Upper lobe of right lung (tissue), 1 donor: ENCODE measurements around the gene MCF2. TPM values are rescaled to one million over a fixed set of nuclear protein-coding genes. Genes with fewer than 3 reads are reported as not detected.
A peak's percentile ranks its signal among the peaks of the same experiment; 100 is the strongest.
"Not testable (repeated sequence)": the region's sequence is repeated elsewhere in the genome, so short reads cannot be mapped to it uniquely, and the experiment has no call there.

ENCODE experiments used
- ATAC-seq: fragments of 200-7000 bp; cut with Tn5 transposase; one replicate; pipeline ENCODE4 v1.9.1; 2020; ENCODE audit warnings: mild to moderate bottlenecking, moderate library complexity
- DNase-seq: peaks from one replicate; pipeline ENCODE4 v3.0.0-alpha.2; 2020
- H3K27ac ChIP-seq: fragments of 200-600 bp; one replicate; pipeline ENCODE4 v1.8.0; 2022
- H3K27me3 ChIP-seq: fragments of 200-600 bp; one replicate; pipeline ENCODE4 v1.8.0; 2022; ENCODE audit warnings: mild to moderate bottlenecking
- H3K36me3 ChIP-seq: fragments of 200-600 bp; one replicate; pipeline ENCODE4 v1.8.0; 2022
- H3K4me1 ChIP-seq: fragments of 200-600 bp; one replicate; pipeline ENCODE4 v1.8.0; 2022
- H3K4me3 ChIP-seq: fragments of 200-600 bp; one replicate; pipeline ENCODE4 v1.8.0; 2022; ENCODE audit warnings: mild to moderate bottlenecking
- H3K9me3 ChIP-seq: fragments of 200-600 bp; one replicate; pipeline ENCODE4 v1.8.0; 2022
- CTCF ChIP-seq: fragments of 200-600 bp; IDR thresholded peaks from one replicate; pipeline ENCODE4 v1.8.0; 2022; ENCODE audit warnings: antibody characterized with exemption
- intact Hi-C: fragments of 100-400 bp; cut with DNase I; formaldehyde crosslinking; loops from one replicate; pipeline ENCODE4 v1.11.0; 2022
- total RNA-seq: library from RNA; stranded (reverse); fragmentation: NEBNext Ultra II Directional; extraction: Animal tissue kit (Norgen Biotek cat#: 25700); gene quantifications from one replicate; pipeline ENCODE4 v1.2.1, GENCODE V29; 2021
- donor health status: DM: no; HTN: yes; CAD: no; lungs with severe emphysema.

The MCF2 gene
- total RNA-seq, 1 donor from 2014 or later: not detected

DNA sequence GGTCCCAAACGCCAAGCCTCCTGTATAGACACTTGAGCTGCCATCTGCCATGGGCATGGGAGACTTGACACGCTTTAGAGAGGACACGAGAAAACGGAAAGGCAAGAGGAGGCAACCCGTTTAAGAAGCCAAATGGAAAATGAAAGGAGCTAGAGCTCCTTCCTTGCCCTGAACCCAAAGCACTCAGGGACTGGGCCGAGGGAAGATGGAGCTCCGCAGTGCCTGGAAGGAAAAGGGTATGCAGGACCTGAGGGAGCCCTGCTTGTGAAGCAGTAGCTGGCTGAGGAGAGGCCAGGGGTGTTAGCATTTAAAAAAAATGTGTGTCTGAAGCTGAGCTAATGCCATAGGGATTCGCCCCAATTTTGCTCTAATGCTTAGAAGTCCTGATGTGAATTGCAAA, 15.1 kb downstream of the MCF2 start:
- no peak for DNase-seq
- Histone ChIP-seq H3K4me1 (no peaks in the 10 kb centered on the region), H3K27ac (no peak overlapping the region), H3K27me3 (no peaks in the 10 kb centered on the region), H3K36me3 (no peaks in the 10 kb centered on the region), H3K9me3 (no peaks in the 10 kb centered on the region), H3K4me3 (peak overlapping the region; percentile 35)
- no peak for TF ChIP-seq CTCF
- no peak for ATAC-seq
- intact Hi-C loops: no loop called here

DNA sequence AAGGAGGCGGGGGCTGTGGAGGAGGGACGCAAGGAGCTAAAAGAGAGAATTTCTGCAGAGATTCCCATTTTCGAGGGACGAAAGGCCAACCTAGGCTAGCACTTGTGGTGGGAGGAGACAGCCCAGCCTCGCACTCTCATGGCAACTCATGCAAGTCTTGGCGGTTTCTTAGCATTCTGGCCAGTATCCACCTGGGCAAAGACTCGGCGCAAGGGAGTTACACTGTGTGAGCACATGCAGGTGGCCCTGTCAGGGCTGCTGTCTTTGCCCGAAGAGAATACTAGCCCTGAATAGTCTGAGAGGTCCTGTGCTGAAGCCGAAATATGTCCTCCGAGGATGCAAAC, 15.5 kb downstream of the MCF2 start:
- intact Hi-C loops: no loop called here

DNA sequence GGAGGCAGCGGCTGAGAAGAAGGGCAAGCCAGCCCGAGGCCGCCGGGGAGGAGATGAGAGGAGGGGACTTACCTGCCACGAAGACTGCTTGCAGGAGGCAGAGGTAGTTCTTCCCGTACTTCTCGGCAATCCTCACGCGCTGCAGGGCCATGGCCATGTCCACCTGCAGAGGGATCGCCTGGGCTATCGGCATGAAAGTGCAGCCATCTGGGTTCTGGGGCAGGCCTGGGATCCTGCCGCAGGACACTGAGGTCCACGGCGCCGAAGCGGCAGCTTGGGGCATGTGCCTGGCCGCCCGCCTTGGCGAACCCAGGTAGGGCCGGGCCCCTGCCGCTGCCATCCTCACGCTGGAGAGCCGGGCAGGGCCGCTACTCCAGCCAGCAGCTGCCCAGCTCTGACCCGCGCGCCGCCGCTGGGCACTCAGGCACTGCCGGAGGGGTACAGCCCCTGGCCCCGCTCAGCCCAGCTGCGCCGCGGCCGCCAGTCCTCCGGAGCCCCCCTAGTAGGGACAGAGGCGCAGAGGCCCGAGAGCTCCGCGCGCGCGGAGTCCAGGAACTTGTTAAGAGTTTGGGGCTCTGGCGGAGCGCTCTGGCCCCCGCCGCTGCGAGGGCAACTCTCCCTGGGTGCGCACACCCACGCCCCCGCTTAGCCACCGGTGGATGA, 16.0 kb downstream of the MCF2 start:
- ATAC-seq (no peak), DNase-seq (no peak)
- intact Hi-C loops: no loop called here
- H3K36me3 ChIP-seq: no peaks in the 10 kb centered on the region
- H3K4me3 ChIP-seq: peak overlapping the region; percentile 35
- no peaks in the 10 kb centered on the region for H3K4me1 ChIP-seq
- TF ChIP-seq CTCF: no peak
- H3K27me3 ChIP-seq: no peaks in the 10 kb centered on the region
- H3K9me3 ChIP-seq: no peaks in the 10 kb centered on the region
- H3K27ac ChIP-seq: no peak overlapping the region

More for the DNA sequence above, 15.5 kb downstream of the MCF2 start:
- ATAC-seq: no peak
- no peak for TF ChIP-seq CTCF
- H3K9me3 ChIP-seq: no peaks in the 10 kb centered on the region
- DNase-seq: no peak
- no peaks in the 10 kb centered on the region for H3K27me3 ChIP-seq
- no peaks in the 10 kb centered on the region for H3K36me3 ChIP-seq
- no peaks in the 10 kb centered on the region for H3K4me1 ChIP-seq
- H3K27ac ChIP-seq: no peak overlapping the region
- peak overlapping the region; percentile 35 for H3K4me3 ChIP-seq

GRCh38 chrX:139691493-139691842, 16.5 kb downstream of the MCF2 start:
- no peaks in the 10 kb centered on the region for H3K27me3 ChIP-seq

GRCh38 chrX:139685175-139685574, 22.8 kb downstream of the MCF2 start:
- DNase-seq, H3K36me3 ChIP-seq, ATAC-seq, intact Hi-C loops, H3K27ac ChIP-seq, H3K4me3 ChIP-seq, H3K27me3 ChIP-seq, H3K4me1 ChIP-seq, H3K9me3 ChIP-seq: not testable (repeated sequence)

More at GRCh38 chrX:139691493-139691842, 16.5 kb downstream of the MCF2 start:
- ATAC-seq (no peak), DNase-seq (no peak)
- Histone ChIP-seq H3K4me3 (peak overlapping the region; percentile 35), H3K4me1 (no peaks in the 10 kb centered on the region), H3K9me3 (no peaks in the 10 kb centered on the region), H3K36me3 (no peaks in the 10 kb centered on the region), H3K27ac (no peak overlapping the region)
- no peak for TF ChIP-seq CTCF
- intact Hi-C loops: no loop called here

DNA sequence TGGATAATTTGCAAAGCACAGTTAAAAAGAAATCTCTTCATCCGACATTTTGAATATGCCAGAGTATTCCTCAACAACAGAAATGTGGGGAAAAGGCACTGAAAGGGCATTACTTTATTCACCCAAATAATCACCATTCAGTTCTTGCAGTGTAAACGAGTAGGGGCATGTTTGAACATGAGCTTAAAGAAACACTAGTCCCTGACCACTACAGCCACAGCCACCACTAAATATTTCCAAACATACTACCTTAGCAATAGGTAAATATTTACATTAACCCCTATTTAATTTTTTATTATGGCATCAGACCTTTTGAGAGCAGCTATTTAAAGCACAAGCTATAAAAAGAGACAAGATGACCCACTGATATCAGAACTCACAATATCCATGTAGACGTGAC, 27.6 kb downstream of the MCF2 start:
- H3K4me3 ChIP-seq: no peak overlapping the region
- no peaks in the 10 kb centered on the region for H3K9me3 ChIP-seq
- DNase-seq (no peak), ATAC-seq (no peak)
- intact Hi-C loops: no loop called here
- no peak overlapping the region for H3K27ac ChIP-seq
- no peaks in the 10 kb centered on the region for H3K4me1 ChIP-seq
- no peak for TF ChIP-seq CTCF
- no peaks in the 10 kb centered on the region for H3K27me3 ChIP-seq
- no peaks in the 10 kb centered on the region for H3K36me3 ChIP-seq
